CD4-positive, alpha-beta T cell treated with Interferon alpha-2 for 1 hour (primary cell): ENCODE results near the gene MYLK2.
"Not testable (repeated sequence)": the region's sequence is repeated elsewhere in the genome, so short reads cannot be mapped to it uniquely, and the experiment has no call there.

Source experiments
- DNase-seq, 2 donors: peaks; one replicate each; pipeline ENCODE4 v3.0.0-alpha.2; 2020 to 2022

MYLK2 gene

GRCh38 chr20:31816221-31816620 is 2.9 kb upstream of the MYLK2 start:
- DNase-seq, result no peak

- DNase-seq, result no peak
Measured at GRCh38 chr20:31817461-31817860, 1.7 kb upstream of the MYLK2 start.

GRCh38 chr20:31818376-31818908 is 714 bp upstream of the MYLK2 start:
- DNase-seq, result no peak

GRCh38 chr20:31820228-31820627 is 1.1 kb downstream of the MYLK2 start:
- no peak for DNase-seq

- no peak for DNase-seq
Measured at GRCh38 chr20:31821427-31821826, 2.3 kb downstream of the MYLK2 start.

GRCh38 chr20:31822421-31823330 is 3.5 kb downstream of the MYLK2 start:
- DNase-seq, result peak; percentile 69 to 76

- DNase-seq, result no peak
Measured at GRCh38 chr20:31823360-31824124, 4.4 kb downstream of the MYLK2 start.

- DNase-seq, result no peak
Measured at GRCh38 chr20:31824125-31824485, 4.9 kb downstream of the MYLK2 start.

GRCh38 chr20:31824554-31825313 is 5.6 kb downstream of the MYLK2 start:
- DNase-seq, result no peak

- no peak for DNase-seq
Measured at GRCh38 chr20:31826074-31826473, 6.9 kb downstream of the MYLK2 start.

GRCh38 chr20:31827059-31827458 is 7.9 kb downstream of the MYLK2 start:
- DNase-seq, result no peak

GRCh38 chr20:31828016-31828415 is 8.9 kb downstream of the MYLK2 start:
- not testable (repeated sequence) for DNase-seq

GRCh38 chr20:31829731-31830130 is 10.6 kb downstream of the MYLK2 start:
- DNase-seq, result no peak

GRCh38 chr20:31830406-31830981 is 11.3 kb downstream of the MYLK2 start:
- DNase-seq, result no peak

- DNase-seq, result no peak
Measured at GRCh38 chr20:31831211-31831610, 12.1 kb downstream of the MYLK2 start.

- no peak for DNase-seq
Measured at GRCh38 chr20:31831771-31832306, 12.7 kb downstream of the MYLK2 start.

GRCh38 chr20:31833130-31833930 is 14.2 kb downstream of the MYLK2 start:
- peak; percentile 42 to 54 for DNase-seq

GRCh38 chr20:31833931-31834521 is 14.9 kb downstream of the MYLK2 start:
- DNase-seq, result no peak

- no peak for DNase-seq
Measured at GRCh38 chr20:31835554-31835953, 16.4 kb downstream of the MYLK2 start.

GRCh38 chr20:31835977-31836852 is 17.1 kb downstream of the MYLK2 start:
- DNase-seq, result peak; percentile 32 to 58
